Sciatic nerve (tissue), 2 donors: ENCODE measurements around the gene EDN2. TPM values are rescaled to one million over a fixed set of nuclear protein-coding genes. Genes with fewer than 3 reads are reported as not detected.

Experiments
- ATAC-seq: fragments of 200-7000 bp; cut with Tn5 transposase; one replicate; pipeline ENCODE4 v1.9.1; 2020; ENCODE audit warnings: mild to moderate bottlenecking, moderate library complexity
- DNase-seq: peaks from one replicate; pipeline ENCODE4 v3.0.0-alpha.2; 2020; ENCODE audit warnings: low spot score
- intact Hi-C: fragments of 100-400 bp; cut with DNase I; formaldehyde crosslinking; loops from one replicate; pipeline ENCODE4 v1.14.2; 2022
- total RNA-seq: library from RNA; stranded (reverse); fragmentation: NEBNext Ultra II Directional; extraction: Animal tissue kit (Norgen Biotek cat#: 25700); gene quantifications from one replicate; pipeline ENCODE4 v1.2.1, GENCODE V29; 2021
- donor health status: DM: no; HTN: no; CAD: no.
- donor health status: DM: no; HTN: no; CAD: no.

The EDN2 gene
- total RNA-seq, 1 donor from 2014 or later: not detected

- DNase-seq: no peak
- intact Hi-C loops: no loop called here
- no peak for ATAC-seq
Measured at GRCh38 chr1:41503538-41504113, 19.1 kb upstream of the EDN2 start.

GRCh38 chr1:41502912-41503311 is 18.4 kb upstream of the EDN2 start:
- intact Hi-C loops: no loop called here
- DNase-seq (no peak), ATAC-seq (no peak)

- DNase-seq (no peak), ATAC-seq (no peak)
- intact Hi-C loops: no loop called here
Measured at GRCh38 chr1:41501581-41501980, 17.1 kb upstream of the EDN2 start.

- DNase-seq: no peak
- intact Hi-C loops: no loop called here
- no peak for ATAC-seq
Measured at GRCh38 chr1:41500781-41501518, 16.5 kb upstream of the EDN2 start.

GRCh38 chr1:41500378-41500777 is 15.9 kb upstream of the EDN2 start:
- ATAC-seq: no peak
- no peak for DNase-seq
- intact Hi-C loops: no loop called here

- intact Hi-C loops: no loop called here
- DNase-seq: no peak
- no peak for ATAC-seq
Measured at GRCh38 chr1:41499591-41499990, 15.1 kb upstream of the EDN2 start.

GRCh38 chr1:41498804-41499203 is 14.3 kb upstream of the EDN2 start:
- ATAC-seq: peak; percentile 0
- intact Hi-C loops: no loop called here
- DNase-seq: no peak

- ATAC-seq (no peak), DNase-seq (no peak)
- intact Hi-C loops: no loop called here
Measured at GRCh38 chr1:41498391-41498790, 13.9 kb upstream of the EDN2 start.

- intact Hi-C loops: no loop called here
- ATAC-seq (no peak), DNase-seq (no peak)
Measured at GRCh38 chr1:41497461-41498030, 13.1 kb upstream of the EDN2 start.

GRCh38 chr1:41497056-41497440 is 12.6 kb upstream of the EDN2 start:
- intact Hi-C loops: no loop called here
- ATAC-seq: no peak

GRCh38 chr1:41496080-41497055 is 11.9 kb upstream of the EDN2 start:
- intact Hi-C loops: no loop called here
- DNase-seq: peak; percentile 88
- ATAC-seq: peak; percentile 88

More at GRCh38 chr1:41497056-41497440, 12.6 kb upstream of the EDN2 start:
- DNase-seq: no peak

- intact Hi-C loops: no loop called here
- peak; percentile 2 for ATAC-seq
- DNase-seq: no peak
Measured at GRCh38 chr1:41495210-41495948, 10.9 kb upstream of the EDN2 start.

GRCh38 chr1:41494351-41495209 is 10.1 kb upstream of the EDN2 start:
- intact Hi-C loops: no loop called here
- ATAC-seq: peak; percentile 1
- no peak for DNase-seq

- intact Hi-C loops: no loop called here
- DNase-seq (no peak), ATAC-seq (no peak)
Measured at GRCh38 chr1:41493626-41494350, 9.3 kb upstream of the EDN2 start.

- DNase-seq (no peak), ATAC-seq (no peak)
- intact Hi-C loops: no loop called here
Measured at GRCh38 chr1:41493117-41493536, 8.6 kb upstream of the EDN2 start.

- no peak for ATAC-seq
Measured at GRCh38 chr1:41492341-41492848, 7.9 kb upstream of the EDN2 start.

GRCh38 chr1:41490911-41491310 is 6.4 kb upstream of the EDN2 start:
- ATAC-seq (no peak), DNase-seq (no peak)
- intact Hi-C loops: no loop called here

More at GRCh38 chr1:41492341-41492848, 7.9 kb upstream of the EDN2 start:
- intact Hi-C loops: no loop called here
- no peak for DNase-seq
